ENCODE measurements around the gene MCFD2.
"Not testable (repeated sequence)": the region's sequence is repeated elsewhere in the genome, so short reads cannot be mapped to it uniquely, and the experiment has no call there.

MCFD2 gene

GRCh38 chr2:46900381-46900780 is 15.2 kb downstream of the MCFD2 start:
- DNase-seq = no peak

GRCh38 chr2:46899053-46899452 is 16.6 kb downstream of the MCFD2 start:
- no peak for DNase-seq

- no peak for DNase-seq
These were observed 17.6 kb downstream of the MCFD2 start for GRCh38 chr2:46898024-46898423.

- DNase-seq = no peak
These were observed 22.2 kb downstream of the MCFD2 start for GRCh38 chr2:46893269-46893939.

GRCh38 chr2:46891956-46892553 is 23.6 kb downstream of the MCFD2 start:
- DNase-seq = no peak

- DNase-seq = no peak
These were observed 27.1 kb downstream of the MCFD2 start for GRCh38 chr2:46888421-46888952.

- DNase-seq = no peak
These were observed 28.3 kb downstream of the MCFD2 start for GRCh38 chr2:46887028-46887885.

- no peak for DNase-seq
These were observed 29.2 kb downstream of the MCFD2 start for GRCh38 chr2:46886268-46887027.

GRCh38 chr2:46885376-46885775 is 30.2 kb downstream of the MCFD2 start:
- DNase-seq = no peak

GRCh38 chr2:46879511-46879910 is 36.1 kb downstream of the MCFD2 start:
- no peak for DNase-seq

GRCh38 chr2:46878886-46879285 is 36.7 kb downstream of the MCFD2 start:
- no peak for DNase-seq

- no peak for DNase-seq
These were observed 37.2 kb downstream of the MCFD2 start for GRCh38 chr2:46878240-46878877.

GRCh38 chr2:46877619-46878113 is 37.9 kb downstream of the MCFD2 start:
- DNase-seq = no peak

- DNase-seq = peak; percentile 83 to 84
These were observed 38.7 kb downstream of the MCFD2 start for GRCh38 chr2:46876741-46877384.

- not testable (repeated sequence) for DNase-seq
These were observed 39.5 kb downstream of the MCFD2 start for GRCh38 chr2:46875962-46876689.

- DNase-seq = no peak
These were observed 40.2 kb downstream of the MCFD2 start for GRCh38 chr2:46875226-46875899.

GRCh38 chr2:46874236-46874929 is 41.2 kb downstream of the MCFD2 start:
- DNase-seq = no peak

GRCh38 chr2:46873604-46874068 is 42.0 kb downstream of the MCFD2 start:
- peak; percentile 42 to 45 for DNase-seq

GRCh38 chr2:46872902-46873603 is 42.6 kb downstream of the MCFD2 start:
- DNase-seq = no peak
